ENCODE measurements around the gene DYDC2. TPM values are rescaled to one million over a fixed set of nuclear protein-coding genes. Genes with fewer than 3 reads are reported as not detected.

The DYDC2 gene, protein sequence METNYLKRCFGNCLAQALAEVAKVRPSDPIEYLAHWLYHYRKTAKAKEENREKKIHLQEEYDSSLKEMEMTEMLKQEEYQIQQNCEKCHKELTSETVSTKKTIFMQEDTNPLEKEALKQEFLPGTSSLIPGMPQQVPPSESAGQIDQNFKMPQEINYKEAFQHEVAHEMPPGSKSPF
- total RNA-seq (ENCODE audit: unreplicated experiment) = not detected
- long read RNA-seq, partial matches to known transcripts = 1 of 1 reads
- long read RNA-seq, other reads (novel, unspliced or antisense) = 0 of 1 reads

DNA sequence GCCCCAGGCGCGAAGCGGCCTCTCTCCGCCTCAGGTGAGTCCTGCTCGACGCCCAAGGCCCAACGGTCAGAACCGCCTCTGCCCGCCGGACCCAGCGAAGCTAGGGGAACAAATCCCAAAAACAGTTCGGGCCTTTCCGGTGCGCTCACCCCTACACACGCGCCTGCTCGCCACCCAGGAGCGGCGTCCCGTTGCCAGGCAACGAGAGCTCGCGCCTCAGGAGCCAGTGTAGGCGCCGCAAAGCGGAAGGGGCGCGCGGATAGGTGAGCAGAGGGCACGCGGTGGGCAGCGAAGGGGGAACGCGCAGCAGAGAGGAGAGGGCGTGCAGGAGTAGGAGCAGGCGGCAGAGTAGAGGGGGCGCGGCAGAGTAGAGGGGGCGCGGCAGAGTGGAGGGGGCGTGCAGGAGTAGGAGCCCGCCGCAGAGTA is at the start of gene DYDC2, which contains the start of gene DYDC1:
TSS of gene DYDC2 (plus strand) at position 219 of the 426 bp plus-strand sequence. CDS start 5,663 bp downstream, outside the sequence.
TSS of gene DYDC1 (minus strand) at position 193 of the 426 bp plus-strand sequence. CDS start 4,154 bp downstream, outside the sequence.
- peaks cover 2% of the 10 kb centered on the region for H3K9me3 Mint-ChIP-seq (ENCODE audit: unreplicated experiment)
- DNase-seq = peak; percentile 80
- peaks cover 6% of the 10 kb centered on the region for H3K36me3 Mint-ChIP-seq (ENCODE audit: unreplicated experiment)
- no peaks in the 10 kb centered on the region for H3K4me1 Mint-ChIP-seq (ENCODE audit: low read depth, unreplicated experiment)
- TF ChIP-seq, protein P1, sequence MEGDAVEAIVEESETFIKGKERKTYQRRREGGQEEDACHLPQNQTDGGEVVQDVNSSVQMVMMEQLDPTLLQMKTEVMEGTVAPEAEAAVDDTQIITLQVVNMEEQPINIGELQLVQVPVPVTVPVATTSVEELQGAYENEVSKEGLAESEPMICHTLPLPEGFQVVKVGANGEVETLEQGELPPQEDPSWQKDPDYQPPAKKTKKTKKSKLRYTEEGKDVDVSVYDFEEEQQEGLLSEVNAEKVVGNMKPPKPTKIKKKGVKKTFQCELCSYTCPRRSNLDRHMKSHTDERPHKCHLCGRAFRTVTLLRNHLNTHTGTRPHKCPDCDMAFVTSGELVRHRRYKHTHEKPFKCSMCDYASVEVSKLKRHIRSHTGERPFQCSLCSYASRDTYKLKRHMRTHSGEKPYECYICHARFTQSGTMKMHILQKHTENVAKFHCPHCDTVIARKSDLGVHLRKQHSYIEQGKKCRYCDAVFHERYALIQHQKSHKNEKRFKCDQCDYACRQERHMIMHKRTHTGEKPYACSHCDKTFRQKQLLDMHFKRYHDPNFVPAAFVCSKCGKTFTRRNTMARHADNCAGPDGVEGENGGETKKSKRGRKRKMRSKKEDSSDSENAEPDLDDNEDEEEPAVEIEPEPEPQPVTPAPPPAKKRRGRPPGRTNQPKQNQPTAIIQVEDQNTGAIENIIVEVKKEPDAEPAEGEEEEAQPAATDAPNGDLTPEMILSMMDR (IDR thresholded peaks at IDR 0.05; ENCODE audit: partially characterized antibody, unreplicated experiment) = no peak
- H3K4me3 Mint-ChIP-seq (ENCODE audit: unreplicated experiment) = peak within 1 kb of the TSS; percentile 91
- peaks cover 6% of the 10 kb centered on the region for H3K27me3 Mint-ChIP-seq (ENCODE audit: unreplicated experiment)
- H3K27ac Mint-ChIP-seq (ENCODE audit: unreplicated experiment) = peak within 1 kb of the TSS; percentile 84

DNA sequence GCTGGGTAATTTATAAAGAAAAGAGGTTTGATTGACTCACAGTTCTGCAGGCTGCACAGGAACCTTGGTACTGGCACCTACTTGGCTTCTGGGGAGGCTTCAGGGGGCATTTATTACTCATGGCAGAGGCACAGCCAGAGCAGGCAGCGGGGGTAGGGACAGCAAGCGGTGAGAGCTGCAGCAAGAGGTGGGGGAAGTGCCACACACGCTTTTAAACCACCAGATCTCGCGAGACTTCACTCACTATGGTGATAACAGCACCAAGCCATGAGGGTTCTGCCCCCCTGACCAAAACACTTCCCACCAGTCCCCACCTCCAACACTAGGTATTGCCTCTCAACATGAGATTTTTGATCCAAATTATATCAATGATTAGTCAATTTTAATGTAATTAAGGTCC is 43.1 kb upstream of the DYDC2 start:
- no peak overlapping the region for H3K27ac Mint-ChIP-seq (ENCODE audit: unreplicated experiment)
- no peaks in the 10 kb centered on the region for H3K27me3 Mint-ChIP-seq (ENCODE audit: unreplicated experiment)
- H3K4me1 Mint-ChIP-seq (ENCODE audit: low read depth, unreplicated experiment) = no peaks in the 10 kb centered on the region
- TF ChIP-seq, protein P1 (IDR thresholded peaks at IDR 0.05; ENCODE audit: partially characterized antibody, unreplicated experiment) = no peak
- no peaks in the 10 kb centered on the region for H3K36me3 Mint-ChIP-seq (ENCODE audit: unreplicated experiment)
- no peak overlapping the region for H3K4me3 Mint-ChIP-seq (ENCODE audit: unreplicated experiment)
- no peak for DNase-seq
- no peaks in the 10 kb centered on the region for H3K9me3 Mint-ChIP-seq (ENCODE audit: unreplicated experiment)

DNA sequence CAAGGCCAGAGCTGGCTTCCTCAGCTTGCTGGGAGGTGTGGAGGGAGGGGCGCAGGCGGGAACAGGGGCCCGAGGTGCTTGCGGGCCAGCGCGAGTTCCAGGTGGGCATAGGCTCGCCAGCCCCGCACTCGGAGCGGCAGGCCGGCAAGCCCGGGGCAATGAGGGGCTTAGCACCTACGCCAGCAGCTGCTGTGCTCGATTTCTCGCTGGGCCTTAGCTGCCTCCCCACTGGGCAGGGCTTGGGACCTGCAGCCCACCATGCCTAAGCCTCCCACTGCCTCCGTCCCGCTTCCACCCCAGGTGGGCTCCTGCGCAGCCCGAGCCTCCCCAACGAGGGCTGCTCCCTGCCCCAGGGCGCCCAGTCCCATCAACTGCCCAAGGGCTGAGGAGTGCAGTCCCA is 41.2 kb upstream of the DYDC2 start:
- no peak for DNase-seq
- Mint-ChIP-seq H3K4me1 (ENCODE audit: low read depth, unreplicated experiment) (no peaks in the 10 kb centered on the region), H3K36me3 (ENCODE audit: unreplicated experiment) (no peaks in the 10 kb centered on the region), H3K4me3 (ENCODE audit: unreplicated experiment) (no peak overlapping the region), H3K27ac (ENCODE audit: unreplicated experiment) (no peak overlapping the region), H3K9me3 (ENCODE audit: unreplicated experiment) (no peaks in the 10 kb centered on the region), H3K27me3 (ENCODE audit: unreplicated experiment) (no peaks in the 10 kb centered on the region)
- TF ChIP-seq, protein P1 (IDR thresholded peaks at IDR 0.05; ENCODE audit: partially characterized antibody, unreplicated experiment) = no peak

DNA sequence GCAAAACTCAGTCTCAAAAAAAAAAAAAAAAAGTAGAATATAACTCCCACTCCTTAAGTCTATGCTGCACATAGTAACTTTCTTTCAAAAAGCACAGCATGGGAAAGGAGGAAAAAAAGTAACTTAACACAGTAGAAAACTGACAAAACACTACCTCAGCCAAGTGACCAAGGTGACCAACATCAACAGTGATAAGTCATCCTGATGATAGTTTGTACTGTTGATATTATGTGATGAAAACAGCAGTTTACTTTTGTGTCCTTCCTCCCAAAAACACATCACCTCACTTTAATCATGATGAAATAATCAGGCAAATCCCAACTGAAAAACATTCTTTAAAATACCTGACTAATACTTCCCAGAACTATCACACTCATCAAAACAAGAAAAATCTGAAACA is 37.8 kb upstream of the DYDC2 start:
- Mint-ChIP-seq H3K4me3 (ENCODE audit: unreplicated experiment) (no peak overlapping the region), H3K4me1 (ENCODE audit: low read depth, unreplicated experiment) (no peaks in the 10 kb centered on the region)

DNA sequence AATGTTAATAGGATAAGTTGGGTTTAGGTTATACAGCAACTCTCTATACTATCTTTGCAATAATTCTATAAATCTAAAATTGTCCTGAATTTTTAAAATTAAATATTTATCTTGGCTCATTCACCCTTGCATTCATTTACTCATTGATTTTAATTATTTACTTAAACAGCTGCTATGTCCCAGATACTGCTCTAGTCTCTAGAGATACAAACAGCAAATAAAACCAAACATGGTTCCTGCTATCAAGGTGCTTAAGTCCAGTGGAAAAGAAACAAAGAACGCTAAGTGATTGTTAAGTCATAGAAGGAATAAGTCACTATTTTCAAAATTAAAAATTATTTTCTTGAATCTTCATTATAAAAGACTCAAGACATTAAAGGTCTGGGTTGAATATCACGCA is 37.3 kb upstream of the DYDC2 start:
- Mint-ChIP-seq H3K9me3 (ENCODE audit: unreplicated experiment) (no peaks in the 10 kb centered on the region), H3K4me1 (ENCODE audit: low read depth, unreplicated experiment) (peaks cover 4% of the 10 kb centered on the region), H3K36me3 (ENCODE audit: unreplicated experiment) (no peaks in the 10 kb centered on the region), H3K4me3 (ENCODE audit: unreplicated experiment) (no peak overlapping the region), H3K27ac (ENCODE audit: unreplicated experiment) (no peak overlapping the region), H3K27me3 (ENCODE audit: unreplicated experiment) (no peaks in the 10 kb centered on the region)
- no peak for DNase-seq
- TF ChIP-seq, protein P1 (IDR thresholded peaks at IDR 0.05; ENCODE audit: partially characterized antibody, unreplicated experiment) = no peak

More for the DNA sequence above, 37.8 kb upstream of the DYDC2 start:
- H3K36me3 Mint-ChIP-seq (ENCODE audit: unreplicated experiment) = no peaks in the 10 kb centered on the region
- DNase-seq = no peak
- H3K27me3 Mint-ChIP-seq (ENCODE audit: unreplicated experiment) = no peaks in the 10 kb centered on the region
- no peaks in the 10 kb centered on the region for H3K9me3 Mint-ChIP-seq (ENCODE audit: unreplicated experiment)
- TF ChIP-seq, protein P1 (IDR thresholded peaks at IDR 0.05; ENCODE audit: partially characterized antibody, unreplicated experiment) = no peak
- no peak overlapping the region for H3K27ac Mint-ChIP-seq (ENCODE audit: unreplicated experiment)
